GM19023 (cell line): ENCODE data around the gene LPAR3.
"Not testable (repeated sequence)": the region's sequence is repeated elsewhere in the genome, so short reads cannot be mapped to it uniquely, and the experiment has no call there.

Source experiments
- ATAC-seq: cut with Tn5 transposase; IDR thresholded peaks from one replicate; pipeline ENCODE4 v1.9.1; 2021; ENCODE audit warnings: mild to moderate bottlenecking, moderate library complexity; ENCODE audit not compliant: unreplicated experiment

Gene LPAR3

GRCh38 chr1:84892705-84893618, at the start of gene LPAR3:
LPAR3 (minus strand) TSS chr1:84893206; CDS start chr1:84866120, 27,086 bp downstream.
- no peak for ATAC-seq

GRCh38 chr1:84941843-84942242, 48.8 kb upstream of the LPAR3 start:
- ATAC-seq: no peak

- no peak for ATAC-seq
Measured at GRCh38 chr1:84940481-84940880, 47.5 kb upstream of the LPAR3 start.

- ATAC-seq: no peak
Measured at GRCh38 chr1:84939761-84940160, 46.8 kb upstream of the LPAR3 start.

GRCh38 chr1:84939151-84939550, 46.1 kb upstream of the LPAR3 start:
- ATAC-seq: no peak

GRCh38 chr1:84936116-84936810, 43.3 kb upstream of the LPAR3 start:
- ATAC-seq: peak; percentile 66

GRCh38 chr1:84933011-84933611, 40.1 kb upstream of the LPAR3 start:
- no peak for ATAC-seq

- no peak for ATAC-seq
Measured at GRCh38 chr1:84930831-84931230, 37.8 kb upstream of the LPAR3 start.

- ATAC-seq: no peak
Measured at GRCh38 chr1:84930329-84930728, 37.3 kb upstream of the LPAR3 start.

GRCh38 chr1:84929581-84929980, 36.6 kb upstream of the LPAR3 start:
- no peak for ATAC-seq

GRCh38 chr1:84928979-84929378, 36.0 kb upstream of the LPAR3 start:
- ATAC-seq: no peak

- no peak for ATAC-seq
Measured at GRCh38 chr1:84923317-84923716, 30.3 kb upstream of the LPAR3 start.

- ATAC-seq: no peak
Measured at GRCh38 chr1:84920159-84920558, 27.2 kb upstream of the LPAR3 start.

GRCh38 chr1:84919461-84919970, 26.5 kb upstream of the LPAR3 start:
- no peak for ATAC-seq

GRCh38 chr1:84918726-84919336, 25.8 kb upstream of the LPAR3 start:
- no peak for ATAC-seq

- no peak for ATAC-seq
Measured at GRCh38 chr1:84916897-84917296, 23.9 kb upstream of the LPAR3 start.

GRCh38 chr1:84913555-84913892, 20.5 kb upstream of the LPAR3 start:
- no peak for ATAC-seq

- ATAC-seq: no peak
Measured at GRCh38 chr1:84912726-84913554, 19.9 kb upstream of the LPAR3 start.

GRCh38 chr1:84908746-84909464, 15.9 kb upstream of the LPAR3 start:
- not testable (repeated sequence) for ATAC-seq
